HG03045 (cell line): Measurements from ENCODE around the gene PDZD2.

ENCODE experiments used
- ATAC-seq: cut with Tn5 transposase; IDR thresholded peaks from one replicate; pipeline ENCODE4 v1.9.1; 2021; ENCODE audit warnings: mild to moderate bottlenecking, moderate library complexity; ENCODE audit not compliant: unreplicated experiment

PDZD2 gene

DNA sequence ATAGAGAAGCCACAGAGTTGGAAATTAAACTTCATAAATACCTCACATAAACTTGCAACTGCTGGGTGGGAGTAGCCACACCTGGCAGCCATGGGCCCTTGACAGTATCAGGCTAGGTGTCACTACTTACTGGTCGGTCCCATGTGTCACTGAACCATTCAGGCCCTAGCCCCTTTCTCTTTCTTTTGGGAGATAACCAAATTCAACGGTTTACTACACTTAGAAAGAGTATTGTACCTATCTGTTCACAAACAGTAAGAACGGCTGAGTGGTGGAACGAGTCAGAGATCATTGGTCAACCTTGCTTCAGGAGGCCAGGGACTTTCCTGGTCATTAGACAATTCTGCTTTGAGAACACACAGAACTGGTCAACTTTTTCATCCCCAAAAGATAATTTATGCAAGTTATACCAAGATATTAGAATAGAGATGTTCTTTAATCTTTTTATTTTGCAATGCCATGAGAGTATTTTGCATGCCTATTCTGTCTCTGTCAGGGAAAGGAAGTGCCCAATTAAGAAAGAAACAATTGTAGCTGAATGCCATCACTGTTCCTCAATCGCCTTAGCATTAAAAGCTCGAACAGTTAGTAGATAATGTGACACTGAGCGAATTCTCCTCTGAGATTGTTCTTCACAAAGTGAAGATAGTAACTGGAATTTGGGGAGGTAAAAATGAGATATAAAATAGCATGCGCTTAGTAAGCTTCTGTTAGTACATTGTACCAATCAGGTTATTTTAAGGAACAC lies 484.3 kb downstream of the PDZD2 start:
- no peak for ATAC-seq

DNA sequence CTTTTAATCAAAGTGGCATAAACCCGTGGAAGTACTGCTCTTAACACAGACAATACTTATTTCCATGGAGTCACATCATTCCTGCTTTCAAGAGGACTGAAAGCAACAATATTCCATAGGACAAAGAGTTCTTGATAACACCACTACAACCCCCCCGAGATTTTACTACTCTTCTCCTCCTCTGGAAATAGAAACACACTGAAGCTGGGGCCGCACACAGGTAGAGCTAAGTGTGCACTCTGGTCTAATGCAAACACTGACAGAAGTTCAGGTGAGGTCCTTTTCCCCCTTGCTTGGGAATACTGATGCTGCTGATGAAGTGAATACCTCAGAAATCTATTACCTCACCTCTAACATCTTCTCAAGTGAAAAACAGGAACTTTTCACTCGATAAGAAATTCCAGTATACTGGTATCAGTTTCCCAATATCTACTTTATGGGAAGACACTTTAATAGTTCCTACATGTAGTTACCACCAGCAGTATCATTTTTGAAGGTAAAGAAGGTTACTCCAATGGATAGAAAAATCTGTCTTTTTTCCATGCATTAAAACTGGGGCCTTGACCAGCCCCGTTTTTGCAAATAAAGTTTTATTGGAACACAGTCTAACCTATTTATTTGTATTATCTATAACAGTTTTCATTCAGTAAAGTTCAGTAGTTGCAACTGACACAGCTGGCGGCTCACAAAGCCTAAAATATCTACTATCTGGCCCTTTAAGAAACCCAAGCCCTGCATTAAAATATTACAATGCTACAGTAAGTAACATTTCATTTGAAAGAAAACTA lies 485.2 kb downstream of the PDZD2 start:
- no peak for ATAC-seq

DNA sequence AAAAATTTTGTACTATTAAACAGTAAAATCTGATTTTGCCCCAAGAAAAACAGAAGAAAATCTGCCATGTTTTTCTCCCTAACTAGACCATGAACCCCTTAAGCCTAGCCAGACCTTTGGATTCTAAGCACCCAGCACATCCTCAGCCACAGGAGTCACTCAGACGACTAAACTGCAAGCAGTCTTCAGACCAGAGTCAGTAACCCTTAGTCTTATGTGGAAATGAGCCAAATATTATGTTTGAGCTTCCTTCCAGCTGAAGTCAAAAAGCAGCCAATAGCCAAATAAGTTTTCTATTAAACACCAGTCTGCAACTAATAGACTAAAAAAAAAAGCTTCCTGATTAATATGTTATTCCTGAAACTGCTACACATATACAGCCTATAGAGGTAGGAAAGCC lies 487.8 kb downstream of the PDZD2 start:
- no peak for ATAC-seq

DNA sequence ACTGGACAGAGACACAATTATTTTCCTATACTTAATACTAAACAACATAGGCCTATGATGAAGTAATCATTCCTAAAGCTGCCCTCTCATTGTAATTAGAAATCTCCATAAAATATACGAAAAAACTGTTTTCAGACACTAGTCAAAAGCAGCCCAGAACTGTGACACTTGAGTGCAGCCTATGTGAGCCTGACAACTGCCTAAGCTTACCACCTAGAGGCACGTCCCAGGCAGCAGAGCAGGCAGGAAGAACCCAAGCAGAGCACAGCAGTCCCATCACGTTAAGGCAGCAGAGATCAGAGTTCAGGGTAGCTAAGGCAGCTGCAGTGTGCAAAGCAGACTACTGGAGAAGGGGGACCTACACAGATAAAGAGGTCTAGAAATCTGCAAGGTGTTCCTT lies 488.8 kb downstream of the PDZD2 start:
- ATAC-seq, result no peak

DNA sequence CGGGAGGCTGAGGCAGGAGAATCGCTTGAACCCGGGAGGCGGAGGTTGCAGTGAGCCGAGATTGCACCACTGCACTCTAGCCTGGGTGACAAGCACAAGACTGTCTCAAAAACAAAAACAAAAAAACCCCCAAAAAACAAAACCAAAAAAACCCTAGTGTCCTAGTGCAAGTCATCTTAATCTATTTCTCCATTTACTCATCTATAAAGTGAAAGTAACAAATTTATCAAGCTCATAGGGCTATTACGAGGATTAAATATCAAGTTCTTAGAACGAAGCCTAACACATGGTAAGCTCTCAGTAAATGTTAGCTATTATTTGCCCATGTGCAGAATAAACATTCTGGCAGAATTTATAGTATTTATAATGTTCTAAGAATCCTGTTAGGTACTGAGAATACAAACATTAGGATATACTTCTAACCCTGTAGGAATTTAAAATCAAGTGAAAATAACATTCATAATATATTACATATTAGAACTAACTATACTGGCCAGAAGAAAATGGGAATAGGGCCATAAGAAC lies 490.2 kb downstream of the PDZD2 start:
- no peak for ATAC-seq

DNA sequence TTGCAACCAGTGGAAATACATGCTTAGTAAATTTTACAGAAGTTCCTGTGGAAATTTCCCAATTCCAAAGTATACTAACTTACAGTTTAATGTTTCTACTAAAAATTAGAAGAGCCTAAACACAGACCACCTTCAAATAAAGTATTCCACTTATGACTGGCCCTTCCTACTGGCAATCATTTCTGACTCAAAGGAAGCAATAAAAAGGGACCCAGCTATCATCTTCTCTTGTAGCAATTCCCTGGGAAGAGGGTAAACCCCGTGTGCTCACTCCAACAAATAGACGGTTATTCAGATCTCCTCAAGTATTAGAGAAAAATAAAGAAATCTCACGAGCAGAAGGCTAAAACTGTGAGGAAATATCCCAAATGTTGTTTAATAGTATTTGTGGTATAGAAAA lies 491.9 kb downstream of the PDZD2 start:
- no peak for ATAC-seq

DNA sequence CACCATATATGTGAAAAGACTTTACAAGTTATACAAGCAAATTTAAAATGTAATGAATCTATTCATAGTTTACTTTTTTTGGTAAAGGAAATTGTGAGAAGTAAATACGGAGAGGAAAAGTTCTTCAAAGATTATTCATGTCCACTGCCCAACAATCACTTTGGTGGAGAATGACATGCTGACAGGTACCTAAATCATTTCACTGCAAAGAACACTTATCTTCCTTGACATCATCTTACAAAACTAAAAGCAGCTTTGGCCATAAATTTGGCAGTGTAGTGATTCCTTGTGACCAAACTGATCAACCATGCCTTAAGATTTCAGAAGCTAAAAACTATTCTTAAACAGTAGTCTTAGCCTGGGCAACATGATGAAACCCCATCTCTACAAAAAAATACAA lies 492.7 kb downstream of the PDZD2 start:
- ATAC-seq, result no peak

DNA sequence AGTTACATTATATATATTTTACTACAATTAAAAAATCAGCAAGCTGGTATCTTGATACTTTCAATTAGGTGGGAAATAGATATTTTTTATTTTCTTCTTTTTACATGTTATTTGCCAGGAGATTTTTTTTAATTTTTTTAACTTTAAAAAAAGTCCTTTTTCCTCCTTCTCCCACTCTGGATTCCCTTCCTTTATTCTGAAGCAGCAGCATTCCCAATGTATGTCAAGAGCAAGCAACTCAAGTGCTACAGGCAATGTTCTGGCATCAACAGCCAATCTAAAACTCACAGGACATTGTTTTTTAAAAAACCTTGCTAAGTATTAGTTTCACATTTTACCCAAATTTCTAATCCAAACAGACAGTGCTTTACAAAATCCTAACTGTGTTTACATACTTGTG lies 493.8 kb downstream of the PDZD2 start:
- ATAC-seq, result no peak

DNA sequence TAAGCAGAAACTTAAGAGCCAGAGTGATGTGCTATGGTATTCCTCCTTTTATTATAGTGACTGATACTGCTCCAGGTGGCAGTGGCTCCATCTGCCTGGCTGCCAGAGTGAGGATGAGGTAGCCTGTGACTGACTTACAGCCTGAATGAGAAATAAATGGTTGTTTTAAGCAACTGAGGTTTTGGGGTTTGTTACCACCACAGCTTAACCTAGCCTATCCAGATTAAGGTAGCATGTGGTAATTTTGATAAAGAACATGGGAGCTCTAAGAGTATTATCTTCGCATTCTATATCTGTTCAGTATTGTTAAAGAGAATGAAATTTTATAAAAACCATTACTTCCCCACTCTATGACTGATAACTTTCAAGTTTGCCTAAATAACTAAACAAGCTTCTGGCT lies 496.2 kb downstream of the PDZD2 start:
- no peak for ATAC-seq

DNA sequence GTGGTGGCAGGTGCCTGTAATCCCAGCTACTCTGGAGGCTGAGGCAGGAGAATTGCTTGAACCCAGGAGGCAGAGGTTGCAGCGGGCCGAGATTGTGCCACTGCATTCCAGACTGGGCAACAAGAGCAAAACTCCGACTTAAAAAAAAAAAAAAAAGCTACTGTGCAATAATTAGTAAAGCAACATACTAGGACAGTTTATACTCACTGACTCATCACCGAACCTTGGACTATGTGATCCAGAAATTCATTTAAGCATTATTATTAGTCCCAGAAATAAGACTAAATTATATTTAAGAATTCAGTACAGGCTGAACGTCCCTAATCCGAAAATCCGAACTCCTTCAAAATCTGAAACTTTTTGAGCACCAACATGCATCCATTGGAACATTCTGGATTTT lies 497.4 kb downstream of the PDZD2 start:
- no peak for ATAC-seq

DNA sequence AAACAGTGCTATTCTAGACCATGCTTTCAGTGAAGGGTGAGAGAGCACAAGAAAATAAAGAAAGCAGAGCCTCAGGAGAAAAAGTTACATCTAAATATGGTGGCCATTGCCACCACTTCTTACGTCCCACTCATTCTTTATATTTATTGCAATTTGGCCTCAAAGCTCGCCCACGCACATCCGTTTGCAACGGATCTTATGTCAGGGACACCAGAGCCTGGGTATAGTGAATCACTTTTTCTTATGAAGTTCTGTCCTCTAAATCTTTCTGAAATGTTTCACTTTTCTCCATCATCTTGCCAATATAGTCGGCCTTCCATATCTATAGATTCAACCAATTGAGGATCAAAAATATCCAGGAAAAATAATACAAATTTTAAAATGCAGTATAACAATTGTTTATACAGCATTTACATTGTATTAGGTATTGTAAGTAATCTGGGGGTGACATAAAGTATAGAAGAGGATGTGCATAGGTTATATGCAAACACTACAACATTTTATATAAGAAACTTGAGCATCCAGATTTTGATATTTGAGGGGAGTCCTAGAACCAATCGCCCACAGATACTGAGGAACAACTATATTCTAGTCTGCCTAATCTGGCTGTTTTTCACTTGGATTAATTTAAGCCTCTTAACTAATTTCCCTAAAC lies 500.0 kb downstream of the PDZD2 start:
- ATAC-seq, result no peak

DNA sequence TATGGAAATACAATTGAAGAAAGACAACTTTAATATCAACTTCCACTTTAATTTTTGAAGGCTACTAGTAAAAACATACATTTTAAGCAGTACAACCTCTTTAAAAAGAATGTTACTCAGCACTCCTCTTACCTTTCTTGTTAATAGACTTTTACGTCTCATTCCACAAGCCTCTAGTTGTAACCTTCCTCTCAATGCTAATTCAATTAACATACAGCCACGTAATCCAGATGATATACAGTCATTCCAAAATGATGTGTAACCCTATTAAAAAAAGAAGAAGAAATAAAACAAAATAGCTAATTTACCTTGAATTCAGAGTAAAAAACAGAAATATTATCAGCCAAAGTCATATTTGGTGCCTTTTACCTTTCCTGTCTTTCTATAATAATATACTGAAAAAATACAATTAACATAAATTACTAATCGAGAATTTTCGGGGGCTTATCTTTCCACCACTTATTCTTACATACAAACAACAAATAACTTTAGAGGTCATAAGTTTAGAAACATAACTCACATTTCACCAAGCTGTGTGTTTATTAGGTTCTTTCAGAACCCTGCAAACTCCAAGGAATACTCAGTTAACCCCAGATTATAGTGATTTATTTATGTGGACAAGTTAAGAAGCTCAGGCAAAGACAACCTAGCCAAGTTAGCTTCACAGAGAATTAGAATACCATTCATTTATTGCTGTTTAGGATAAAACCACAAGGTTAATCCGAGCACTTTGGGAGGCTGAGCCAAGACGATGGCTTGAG lies 504.9 kb downstream of the PDZD2 start:
- no peak for ATAC-seq

DNA sequence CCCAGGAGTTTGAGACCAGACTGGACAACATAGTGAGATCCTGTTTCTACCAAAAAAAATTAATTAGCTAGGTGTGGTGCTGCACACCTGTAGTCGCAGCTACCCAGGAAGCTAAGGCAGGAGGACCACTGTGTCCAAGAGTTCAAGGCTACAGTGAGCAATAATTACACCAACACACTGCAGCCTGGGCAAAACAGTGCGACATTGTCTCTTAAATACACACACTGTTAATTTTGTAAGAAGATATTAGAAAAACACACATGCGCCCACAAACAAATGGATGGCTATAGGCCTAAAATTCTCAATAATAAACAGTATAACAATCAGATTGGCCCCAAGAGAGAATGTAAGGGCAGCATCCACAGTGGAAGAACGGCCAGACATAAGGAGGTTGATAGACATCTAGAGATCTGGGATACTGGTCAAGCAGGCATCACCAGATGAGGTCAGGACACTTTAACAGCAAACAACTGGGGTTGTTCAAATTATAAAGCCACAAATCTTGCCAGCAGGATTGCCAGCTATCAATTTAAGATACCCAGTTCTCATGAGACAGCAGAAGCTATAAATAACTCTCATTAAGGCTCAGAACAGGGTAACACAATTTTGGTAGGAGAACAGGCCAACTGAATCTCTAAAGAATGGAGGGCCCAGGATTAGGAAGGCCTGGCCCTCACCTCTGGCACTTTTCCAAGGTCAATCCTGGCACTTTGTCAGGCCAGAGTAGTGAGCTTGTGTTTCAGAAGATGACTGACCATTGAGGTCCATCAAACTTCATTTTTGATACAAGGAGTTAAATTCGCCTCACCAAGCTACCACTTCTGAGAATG lies 505.7 kb downstream of the PDZD2 start:
- ATAC-seq, result no peak

DNA sequence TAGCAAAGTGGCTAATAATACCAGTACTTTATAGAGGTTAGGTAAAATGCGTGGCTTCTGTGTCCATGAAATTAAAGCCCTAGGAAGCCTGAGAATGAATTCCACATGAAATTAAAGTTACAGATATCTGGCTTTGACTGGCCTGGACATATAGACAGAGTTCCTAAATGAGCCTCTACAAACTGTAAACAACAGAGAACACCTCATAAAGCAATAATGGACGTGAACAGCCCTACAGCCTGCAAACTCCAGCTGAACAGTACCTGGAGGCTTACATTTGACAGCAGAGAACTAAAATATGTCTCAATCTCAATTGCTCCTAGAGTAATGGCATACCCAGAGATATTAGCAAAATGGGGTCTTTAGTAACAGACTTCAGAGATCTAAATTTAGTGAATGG lies 506.4 kb downstream of the PDZD2 start:
- no peak for ATAC-seq

DNA sequence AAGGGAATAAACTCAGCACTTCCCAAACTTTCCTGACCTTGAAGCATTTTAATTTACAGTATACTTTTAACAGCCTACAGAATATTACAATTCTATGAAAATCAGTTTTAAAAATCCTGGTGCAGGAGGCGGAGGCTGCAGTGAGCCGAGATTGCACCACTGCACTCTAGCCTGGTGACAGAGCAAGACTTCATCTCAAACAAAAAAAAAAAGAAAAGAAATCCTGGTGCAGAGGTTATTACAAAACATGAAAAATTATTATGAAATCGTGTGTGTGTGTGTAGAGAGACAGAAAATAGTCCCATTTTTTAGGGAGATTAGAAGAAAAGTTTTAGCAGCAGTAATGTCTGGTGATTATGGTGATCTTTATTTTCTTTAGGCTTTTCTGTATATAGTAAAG lies 508.3 kb downstream of the PDZD2 start:
- ATAC-seq, result no peak

DNA sequence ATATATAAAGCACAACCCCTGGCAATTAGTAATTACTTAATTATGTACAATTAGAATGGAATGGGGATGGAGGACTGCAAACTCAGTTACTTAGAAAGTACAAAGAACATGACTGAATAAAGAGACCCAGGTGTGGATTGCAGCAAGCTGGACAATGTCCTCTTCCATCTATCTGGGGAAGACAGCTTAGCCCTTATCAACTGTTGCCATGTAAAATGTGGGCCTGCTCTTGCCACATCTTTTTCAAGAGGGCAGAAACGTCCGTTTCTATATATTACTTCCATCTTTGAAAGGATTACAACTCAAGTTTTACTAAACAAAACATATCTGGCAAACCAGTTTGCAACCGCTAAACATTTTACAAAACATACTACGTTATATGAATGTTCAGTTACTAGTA lies 509.0 kb downstream of the PDZD2 start:
- ATAC-seq, result no peak

DNA sequence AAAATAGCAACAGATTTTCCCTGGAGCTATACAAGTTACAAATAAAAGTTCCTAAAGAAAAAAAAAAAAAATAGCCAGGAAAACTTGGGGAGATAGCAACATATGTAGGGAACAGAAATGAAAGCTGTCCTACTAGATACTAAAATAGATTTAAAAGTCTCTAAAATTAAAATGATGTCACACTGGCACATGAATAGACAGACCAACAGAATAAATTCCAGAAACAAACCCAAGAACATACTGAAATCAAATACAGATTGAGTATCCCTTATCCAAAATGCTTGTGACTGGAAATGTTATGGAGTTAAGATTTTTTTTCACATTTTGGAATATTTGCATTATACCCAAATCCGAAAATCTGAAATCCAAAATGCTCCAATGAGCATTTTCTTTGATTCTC lies 511.4 kb downstream of the PDZD2 start:
- ATAC-seq, result no peak

DNA sequence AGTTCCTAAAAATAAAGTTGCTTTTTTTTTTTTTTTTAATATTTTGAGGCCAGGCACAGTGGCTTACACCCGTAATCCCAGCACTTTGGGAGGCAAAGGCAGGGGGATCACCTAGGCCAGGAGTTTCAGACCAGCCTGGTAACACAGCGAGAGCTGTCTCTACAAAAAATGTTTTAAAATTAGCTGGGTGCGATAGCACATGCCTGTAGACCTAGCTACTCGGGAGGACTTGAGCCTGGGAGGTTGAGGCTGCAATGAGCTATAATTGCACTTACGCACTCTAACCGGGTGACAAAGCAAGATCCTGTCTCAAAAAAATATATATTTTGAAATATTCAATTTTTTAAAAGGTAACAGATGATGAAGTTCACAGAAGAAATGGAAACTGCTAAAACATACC lies 512.3 kb downstream of the PDZD2 start:
- no peak for ATAC-seq

DNA sequence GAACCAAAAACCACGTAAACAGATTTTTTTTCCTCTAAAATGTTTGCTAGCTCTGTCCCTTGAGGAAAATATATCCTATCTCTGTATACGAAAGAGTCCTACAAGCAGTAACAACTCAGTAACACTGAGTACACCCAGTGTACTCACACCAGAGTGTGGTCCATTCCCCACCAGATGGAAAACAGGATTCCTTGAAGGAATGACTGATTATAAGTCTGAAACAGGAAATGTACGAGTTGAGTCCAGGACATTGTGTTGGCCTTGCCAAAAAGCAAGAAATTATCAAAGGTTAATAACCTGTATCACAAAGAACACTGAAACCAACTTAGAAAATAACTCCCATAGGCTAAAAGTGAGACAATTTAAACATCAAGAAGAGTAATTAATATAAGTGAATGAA lies 514.8 kb downstream of the PDZD2 start:
- ATAC-seq, result no peak

DNA sequence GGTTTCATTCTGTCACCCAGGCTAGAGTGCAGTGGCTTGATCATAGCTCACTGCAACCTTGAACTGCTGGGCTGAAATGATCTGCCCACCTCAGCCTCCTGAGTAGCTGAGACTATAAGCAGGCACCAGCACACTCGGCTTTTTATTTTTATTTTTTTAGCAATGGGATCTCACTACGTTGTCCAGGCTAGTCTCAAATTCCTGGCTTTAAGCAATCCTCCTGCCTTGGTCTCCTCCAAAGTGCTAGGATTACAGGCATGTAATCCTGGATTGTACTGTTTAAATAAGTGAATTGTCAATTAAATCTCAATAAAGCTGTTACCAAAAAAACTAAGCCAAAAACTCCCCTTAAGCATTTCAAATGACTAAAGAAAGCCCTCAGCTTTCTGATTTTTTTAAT lies 516.3 kb downstream of the PDZD2 start:
- no peak for ATAC-seq
